ENCODE data around the gene ZHX3.

ZHX3 gene

DNA sequence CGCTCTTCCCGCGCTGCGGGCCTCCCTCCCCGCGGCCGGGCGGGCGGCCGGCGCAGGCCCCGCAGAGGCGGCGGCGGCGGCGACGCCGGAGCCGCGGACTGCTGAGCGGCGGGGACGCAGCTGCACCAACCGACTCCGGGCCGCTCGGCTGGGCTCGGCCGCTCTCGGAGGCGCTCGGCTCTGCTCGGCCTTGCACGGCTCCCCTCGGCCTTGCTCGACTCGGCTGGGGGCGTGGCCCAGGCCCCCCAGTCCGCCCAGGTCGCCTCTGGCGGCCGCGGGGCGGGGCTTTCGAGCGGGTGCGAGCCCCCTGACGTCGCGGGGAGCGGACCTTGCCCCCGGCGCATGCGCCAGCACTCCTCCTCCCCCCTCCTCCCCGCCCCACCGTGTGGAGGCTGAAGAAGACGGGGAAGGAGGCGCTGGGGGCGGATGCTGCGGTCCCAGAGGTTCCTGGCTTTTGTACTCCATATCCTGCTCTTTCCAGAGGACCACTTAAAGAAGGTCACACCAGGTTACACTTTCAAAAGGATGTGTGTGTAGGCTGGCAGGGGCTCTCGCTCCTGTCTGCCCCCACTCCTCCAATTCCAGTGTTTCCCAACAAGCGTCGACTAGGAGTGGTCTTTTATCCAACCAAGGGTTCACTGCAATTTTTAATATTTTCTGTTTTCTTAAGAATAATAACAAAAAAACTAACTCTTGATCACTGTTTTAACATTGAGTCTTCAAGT is at the start of gene ZHX3:
Gene ZHX3, minus strand, starts transcription at position 186 of the 725 bp plus-strand sequence. CDS start 112,815 bp downstream, outside the sequence.
- no peaks in the 10 kb centered on the region for H3K9me3 ChIP-seq (ENCODE audit: control insufficient read depth, low read depth, low read length)
- H3K4me1 ChIP-seq (ENCODE audit: control insufficient read depth, low read depth, low read length), result peaks cover 5% of the 10 kb centered on the region
- no peaks in the 10 kb centered on the region for H3K36me3 ChIP-seq (ENCODE audit: control insufficient read depth, low read depth, low read length)
- peaks cover 14% of the 10 kb centered on the region for H3K27me3 ChIP-seq (ENCODE audit: control insufficient read depth, insufficient read depth, low read length)
- H3K9ac ChIP-seq (ENCODE audit: low read length), result peak within 1 kb of the TSS; percentile 34
- peak within 1 kb of the TSS; percentile 77 for H3K4me3 ChIP-seq (ENCODE audit: low read length)
- H3K27ac ChIP-seq (ENCODE audit: low read length), result no peak within 1 kb of the TSS

GRCh38 chr20:41367393-41367695 is 49.8 kb upstream of the ZHX3 start:
- peaks cover 47% of the 10 kb centered on the region for H3K27me3 ChIP-seq (ENCODE audit: control insufficient read depth, insufficient read depth, low read length)
- H3K9ac ChIP-seq (ENCODE audit: low read length), result no peak overlapping the region
- H3K27ac ChIP-seq (ENCODE audit: low read length), result no peak overlapping the region
- H3K4me3 ChIP-seq (ENCODE audit: low read length), result peak overlapping the region; percentile 68
- H3K4me1 ChIP-seq (ENCODE audit: control insufficient read depth, low read depth, low read length), result peaks cover 4% of the 10 kb centered on the region
- H3K9me3 ChIP-seq (ENCODE audit: control insufficient read depth, low read depth, low read length), result no peaks in the 10 kb centered on the region
- no peaks in the 10 kb centered on the region for H3K36me3 ChIP-seq (ENCODE audit: control insufficient read depth, low read depth, low read length)

DNA sequence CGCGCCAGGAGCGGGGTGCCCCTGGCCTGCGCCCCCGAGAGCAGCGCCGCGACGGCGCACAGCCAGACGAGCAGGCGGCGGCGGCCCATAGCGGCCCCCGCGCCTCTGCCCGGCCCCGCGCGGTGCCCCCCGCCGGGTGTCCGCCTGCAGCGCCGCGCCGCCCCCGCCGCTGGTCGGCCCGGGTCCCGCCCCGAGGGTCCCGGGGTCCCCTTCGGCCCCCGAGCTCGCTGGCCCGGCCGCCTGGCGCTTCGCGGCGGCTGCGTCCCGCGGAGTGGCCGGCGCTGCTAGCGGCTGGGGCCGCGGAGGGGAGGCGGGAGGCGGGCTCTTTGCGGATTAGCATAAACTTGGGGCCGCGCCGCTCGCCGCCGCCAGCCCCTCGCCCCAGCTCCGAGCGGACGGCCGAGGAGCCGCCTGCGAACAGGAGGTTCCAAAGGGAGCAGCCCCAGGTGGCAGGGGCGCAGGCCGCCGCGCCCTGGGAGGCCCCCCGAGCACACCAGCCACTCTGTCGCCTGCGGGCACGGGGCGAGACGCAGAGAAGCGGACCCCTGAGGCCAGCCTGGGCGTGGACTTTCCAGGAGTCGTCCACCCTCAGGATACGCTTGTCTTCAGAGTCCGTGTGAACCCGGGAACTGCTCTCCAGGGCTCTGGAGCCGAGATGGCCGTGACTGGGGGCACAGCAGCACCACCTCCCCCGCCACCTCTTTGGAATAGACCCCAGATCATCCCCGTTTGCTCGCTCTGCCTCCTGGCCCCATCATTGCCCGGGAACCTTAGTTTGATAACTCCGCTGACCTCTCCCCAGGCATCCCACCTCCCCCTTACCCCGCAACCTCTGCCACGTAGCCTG is 49.2 kb upstream of the ZHX3 start, which contains the start of gene EMILIN3:
Gene EMILIN3, minus strand, starts transcription at position 273 of the 847 bp plus-strand sequence. Its CDS starts 184 bp downstream, at position 89.
- H3K9ac ChIP-seq (ENCODE audit: low read length), result no peak within 1 kb of the TSS

DNA sequence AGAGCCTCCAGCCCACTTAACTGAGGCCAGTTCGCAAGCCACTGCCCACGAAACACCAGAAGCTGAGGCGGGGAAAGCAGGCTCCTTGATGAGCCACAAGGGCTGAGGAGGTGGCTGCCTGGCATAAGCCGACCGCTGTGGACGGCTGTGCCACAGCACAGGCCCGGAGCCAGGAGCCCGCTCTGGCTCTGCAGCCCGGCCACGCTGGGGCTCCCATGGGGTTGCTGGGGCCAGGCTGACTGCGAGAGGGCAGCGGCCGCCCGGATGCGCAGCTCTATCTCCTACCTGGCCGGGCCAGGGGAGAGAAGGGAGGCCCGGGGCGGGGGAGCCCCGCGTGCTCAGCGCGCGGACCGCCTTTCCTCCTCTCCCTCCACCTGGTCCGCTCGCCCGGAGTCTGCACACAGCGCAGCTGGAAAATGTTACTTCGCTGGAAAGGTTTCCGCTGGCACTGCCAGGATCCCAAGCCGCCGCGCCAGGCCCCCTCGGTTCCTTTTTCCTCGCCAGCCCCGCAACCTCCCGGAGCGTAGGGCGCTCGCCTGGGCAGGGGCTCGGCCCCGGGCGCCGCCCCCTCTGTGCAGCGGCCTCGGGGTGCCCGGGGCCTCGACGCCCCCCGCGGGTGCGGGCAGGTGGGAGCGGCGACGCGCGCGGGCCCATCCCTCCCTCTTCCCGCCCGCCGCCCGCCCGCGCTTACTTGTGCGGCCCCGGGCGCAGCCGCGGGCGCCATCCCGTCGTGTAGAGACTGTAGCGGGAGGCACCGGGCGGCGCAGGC is 48.4 kb upstream of the ZHX3 start:
- no peaks in the 10 kb centered on the region for H3K36me3 ChIP-seq (ENCODE audit: control insufficient read depth, low read depth, low read length)
- H3K27ac ChIP-seq (ENCODE audit: low read length), result no peak overlapping the region
- H3K4me3 ChIP-seq (ENCODE audit: low read length), result peak overlapping the region; percentile 47
- peaks cover 4% of the 10 kb centered on the region for H3K4me1 ChIP-seq (ENCODE audit: control insufficient read depth, low read depth, low read length)
- H3K27me3 ChIP-seq (ENCODE audit: control insufficient read depth, insufficient read depth, low read length), result peaks cover 47% of the 10 kb centered on the region
- H3K9me3 ChIP-seq (ENCODE audit: control insufficient read depth, low read depth, low read length), result no peaks in the 10 kb centered on the region
- no peak overlapping the region for H3K9ac ChIP-seq (ENCODE audit: low read length)

More for the DNA sequence above, 49.2 kb upstream of the ZHX3 start, which contains the start of gene EMILIN3:
- H3K36me3 ChIP-seq (ENCODE audit: control insufficient read depth, low read depth, low read length), result no peaks in the 10 kb centered on the region
- H3K27me3 ChIP-seq (ENCODE audit: control insufficient read depth, insufficient read depth, low read length), result peaks cover 47% of the 10 kb centered on the region
- H3K4me3 ChIP-seq (ENCODE audit: low read length), result peak within 1 kb of the TSS; percentile 68
- H3K9me3 ChIP-seq (ENCODE audit: control insufficient read depth, low read depth, low read length), result no peaks in the 10 kb centered on the region
- no peak within 1 kb of the TSS for H3K27ac ChIP-seq (ENCODE audit: low read length)
- peaks cover 4% of the 10 kb centered on the region for H3K4me1 ChIP-seq (ENCODE audit: control insufficient read depth, low read depth, low read length)

DNA sequence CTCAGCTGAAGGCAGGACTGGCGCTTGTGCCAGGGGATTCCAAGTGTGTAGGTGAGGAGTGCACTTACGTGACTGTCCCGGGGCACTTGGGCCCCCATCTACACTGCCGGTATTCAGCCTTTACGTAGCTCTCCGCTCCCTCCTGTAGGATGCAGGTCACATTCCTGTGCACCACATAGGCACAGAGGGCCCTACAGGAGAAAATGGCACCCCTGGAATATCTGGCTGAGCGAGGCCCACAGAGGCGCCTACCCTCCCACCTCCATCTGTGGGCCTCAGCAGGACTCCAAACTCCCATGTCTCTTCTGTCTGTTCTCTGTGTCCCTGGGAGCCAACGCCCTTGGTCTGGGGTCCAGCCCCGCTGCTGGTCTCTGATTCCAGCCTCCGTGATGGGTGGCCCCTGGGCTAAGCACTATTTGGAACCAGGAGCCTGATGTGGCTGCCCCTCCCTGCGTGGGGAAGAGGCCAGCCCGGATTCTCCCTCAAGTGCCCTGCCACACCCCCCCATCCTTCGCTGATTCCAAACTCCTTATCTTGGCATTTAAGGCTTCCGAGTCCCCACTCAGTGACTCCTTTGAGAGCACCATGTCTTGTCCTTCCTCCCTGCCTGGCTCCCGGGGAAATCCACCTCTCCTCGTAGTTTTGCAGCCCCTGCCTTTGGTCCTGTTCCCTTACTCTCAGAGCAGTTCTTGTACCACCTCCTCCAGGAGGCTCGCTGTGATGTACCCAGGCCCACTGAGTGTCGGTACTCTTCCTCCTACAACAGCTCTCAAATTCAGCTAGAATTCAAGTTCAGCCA is 47.6 kb upstream of the ZHX3 start:
- Histone ChIP-seq H3K36me3 (ENCODE audit: control insufficient read depth, low read depth, low read length) (no peaks in the 10 kb centered on the region), H3K9me3 (ENCODE audit: control insufficient read depth, low read depth, low read length) (no peaks in the 10 kb centered on the region), H3K27me3 (ENCODE audit: control insufficient read depth, insufficient read depth, low read length) (peaks cover 47% of the 10 kb centered on the region), H3K27ac (ENCODE audit: low read length) (no peak overlapping the region), H3K9ac (ENCODE audit: low read length) (no peak overlapping the region), H3K4me1 (ENCODE audit: control insufficient read depth, low read depth, low read length) (peaks cover 4% of the 10 kb centered on the region), H3K4me3 (ENCODE audit: low read length) (no peak overlapping the region)

GRCh38 chr20:41364236-41364855 is 46.8 kb upstream of the ZHX3 start:
- H3K9ac ChIP-seq (ENCODE audit: low read length), result no peak overlapping the region
- no peak overlapping the region for H3K27ac ChIP-seq (ENCODE audit: low read length)
- no peaks in the 10 kb centered on the region for H3K36me3 ChIP-seq (ENCODE audit: control insufficient read depth, low read depth, low read length)
- no peak overlapping the region for H3K4me3 ChIP-seq (ENCODE audit: low read length)
- H3K9me3 ChIP-seq (ENCODE audit: control insufficient read depth, low read depth, low read length), result no peaks in the 10 kb centered on the region
- peaks cover 43% of the 10 kb centered on the region for H3K27me3 ChIP-seq (ENCODE audit: control insufficient read depth, insufficient read depth, low read length)
- peaks cover 4% of the 10 kb centered on the region for H3K4me1 ChIP-seq (ENCODE audit: control insufficient read depth, low read depth, low read length)

- Histone ChIP-seq H3K4me3 (ENCODE audit: low read length) (no peak overlapping the region), H3K9ac (ENCODE audit: low read length) (no peak overlapping the region), H3K27ac (ENCODE audit: low read length) (no peak overlapping the region), H3K4me1 (ENCODE audit: control insufficient read depth, low read depth, low read length) (peaks cover 4% of the 10 kb centered on the region), H3K36me3 (ENCODE audit: control insufficient read depth, low read depth, low read length) (no peaks in the 10 kb centered on the region), H3K27me3 (ENCODE audit: control insufficient read depth, insufficient read depth, low read length) (peaks cover 37% of the 10 kb centered on the region), H3K9me3 (ENCODE audit: control insufficient read depth, low read depth, low read length) (no peaks in the 10 kb centered on the region)
Measured at GRCh38 chr20:41363601-41364000, 46.1 kb upstream of the ZHX3 start.

DNA sequence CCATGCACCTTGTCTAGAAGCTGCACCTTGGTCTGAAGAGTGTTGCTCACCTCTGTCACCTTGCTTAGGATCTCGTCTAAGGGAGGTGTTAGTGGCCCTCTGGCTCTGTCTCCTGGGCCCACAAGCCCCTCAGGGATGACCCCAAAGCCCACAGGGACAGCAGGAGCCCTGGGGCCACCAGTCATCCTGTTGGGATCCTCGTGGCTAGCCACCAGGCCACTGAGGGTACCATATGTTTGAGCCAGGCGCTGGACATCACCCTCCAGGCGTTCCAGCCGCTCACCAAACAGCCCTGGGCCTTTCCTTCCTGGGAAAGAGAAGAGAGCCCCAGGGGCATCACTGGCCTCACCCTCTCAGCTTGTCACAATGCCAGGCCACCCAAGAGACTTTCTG is 45.2 kb upstream of the ZHX3 start:
- Histone ChIP-seq H3K9me3 (ENCODE audit: control insufficient read depth, low read depth, low read length) (no peaks in the 10 kb centered on the region), H3K27me3 (ENCODE audit: control insufficient read depth, insufficient read depth, low read length) (peaks cover 31% of the 10 kb centered on the region), H3K27ac (ENCODE audit: low read length) (no peak overlapping the region), H3K4me1 (ENCODE audit: control insufficient read depth, low read depth, low read length) (peaks cover 4% of the 10 kb centered on the region), H3K36me3 (ENCODE audit: control insufficient read depth, low read depth, low read length) (no peaks in the 10 kb centered on the region), H3K9ac (ENCODE audit: low read length) (no peak overlapping the region), H3K4me3 (ENCODE audit: low read length) (no peak overlapping the region)

- no peak overlapping the region for H3K27ac ChIP-seq (ENCODE audit: low read length)
- no peak overlapping the region for H3K9ac ChIP-seq (ENCODE audit: low read length)
- H3K4me1 ChIP-seq (ENCODE audit: control insufficient read depth, low read depth, low read length), result no peaks in the 10 kb centered on the region
- no peaks in the 10 kb centered on the region for H3K9me3 ChIP-seq (ENCODE audit: control insufficient read depth, low read depth, low read length)
- H3K27me3 ChIP-seq (ENCODE audit: control insufficient read depth, insufficient read depth, low read length), result peaks cover 24% of the 10 kb centered on the region
- H3K36me3 ChIP-seq (ENCODE audit: control insufficient read depth, low read depth, low read length), result no peaks in the 10 kb centered on the region
- no peak overlapping the region for H3K4me3 ChIP-seq (ENCODE audit: low read length)
Measured at GRCh38 chr20:41361757-41362747, 44.5 kb upstream of the ZHX3 start.

Data from iPS-18a (cell line).